Thoracic aorta (tissue), 2 donors: Measurements from ENCODE around the gene TRMT2A. TPM values are rescaled to one million over a fixed set of nuclear protein-coding genes. Genes with fewer than 3 reads are reported as not detected.

Source experiments
- ATAC-seq: fragments of 150-250 bp; one replicate; pipeline ENCODE4 v1.8.0; 2017; ENCODE audit warnings: low read depth; ENCODE audit not compliant: insufficient number of reproducible peaks, low FRiP score
- DNase-seq: peaks from one replicate; pipeline ENCODE4 v3.0.0-alpha.2; 2020; ENCODE audit warnings: low spot score
- H3K27ac ChIP-seq, 2 donors: fragments of 200-600 bp; sonication (generic); 1 replicate in 1 of 2; 2 replicates in 1 of 2; pipeline ENCODE4 v1.5.1; 2016; ENCODE audit warnings: mild to moderate bottlenecking in 2 of 2, moderate library complexity in 2 of 2
- H3K27me3 ChIP-seq: fragments of 200-600 bp; sonication (generic); replicated peaks from 2 replicates; pipeline ENCODE4 v1.6.0; 2016; ENCODE audit warnings: mild to moderate bottlenecking; ENCODE audit not compliant: insufficient read depth
- H3K36me3 ChIP-seq: fragments of 200-600 bp; sonication (generic); one replicate; pipeline ENCODE4 v1.5.1; 2016
- H3K4me1 ChIP-seq, 2 donors: fragments of 200-600 bp; sonication (generic); 1 replicate in 1 of 2; 2 replicates in 1 of 2; pipeline versions ENCODE4 v1.5.1 to v1.6.0; 2016; ENCODE audit warnings: low read depth in 2 of 2, mild to moderate bottlenecking in 1 of 2; ENCODE audit not compliant: control insufficient read depth in 1 of 2
- H3K4me3 ChIP-seq: fragments of 200-600 bp; sonication (generic); 2 replicates; pipeline ENCODE4 v1.5.1; 2016; ENCODE audit warnings: mild to moderate bottlenecking
- H3K9me3 ChIP-seq: fragments of 200-600 bp; sonication (generic); 2 replicates; pipeline ENCODE4 v1.5.1; 2016
- total RNA-seq, 2 donors: library from RNA; depleted of rRNA; stranded (reverse); fragments of >200 nt; gene quantifications; one replicate each; pipeline versions ENCODE4 v1.1.0 to v1.2.3, GENCODE V29; 2016
- TF ChIP-seq, protein P1 (sequence below): fragments of 200-600 bp; sonication (generic); IDR thresholded peaks from one replicate; pipeline ENCODE4 v1.5.1; 2019; ENCODE audit warnings: antibody characterized with exemption

TRMT2A gene
- total RNA-seq, 2 donors from 2014 or later = 61.8 to 94.8 TPM

DNA sequence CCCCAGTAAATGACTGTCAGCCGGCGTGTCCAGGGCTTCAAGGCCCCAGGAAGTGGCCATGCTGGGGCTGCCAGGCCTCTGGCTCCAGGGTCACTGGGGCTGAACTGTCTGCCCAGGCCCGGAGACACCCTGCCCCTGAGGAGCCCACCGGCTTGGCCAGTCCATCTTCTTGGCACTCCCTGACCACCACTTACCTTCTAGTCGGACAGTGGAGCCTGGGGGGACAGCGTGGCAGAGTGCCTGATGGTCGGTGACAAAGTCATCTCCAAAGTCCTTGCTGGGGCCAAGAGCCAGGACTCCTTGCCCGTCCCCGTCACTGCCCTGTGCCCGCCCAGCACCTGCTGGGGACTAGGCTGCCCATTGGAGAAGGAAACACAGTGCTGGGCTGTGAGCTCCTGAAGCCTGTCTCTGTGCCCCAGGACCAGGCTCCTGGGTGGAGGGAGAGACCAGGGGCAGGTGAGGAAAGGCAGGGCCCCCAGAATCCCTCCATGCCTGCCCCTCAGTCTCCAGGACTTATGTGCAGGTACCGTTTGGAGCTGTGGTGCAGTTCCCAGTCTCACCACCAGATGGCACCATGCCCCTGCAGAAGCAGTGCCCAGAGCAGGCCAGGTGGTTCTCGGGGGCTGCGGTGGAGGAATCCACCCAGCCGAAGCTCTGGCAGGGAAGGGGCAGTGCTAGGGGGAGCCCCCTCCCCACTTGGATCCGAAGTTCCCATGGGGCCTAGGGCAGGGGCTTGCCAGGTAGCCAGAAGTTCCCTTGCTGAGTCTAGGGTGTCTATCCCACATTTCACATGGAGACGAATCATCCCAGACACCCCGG lies 39.8 kb upstream of the TRMT2A start:
- Histone ChIP-seq H3K36me3 (no peaks in the 10 kb centered on the region), H3K27me3 (no peaks in the 10 kb centered on the region), H3K4me1 (no peaks in the 10 kb centered on the region), H3K9me3 (no peaks in the 10 kb centered on the region), H3K4me3 (no peak overlapping the region), H3K27ac (no peak overlapping the region)
- TF ChIP-seq, protein P1, sequence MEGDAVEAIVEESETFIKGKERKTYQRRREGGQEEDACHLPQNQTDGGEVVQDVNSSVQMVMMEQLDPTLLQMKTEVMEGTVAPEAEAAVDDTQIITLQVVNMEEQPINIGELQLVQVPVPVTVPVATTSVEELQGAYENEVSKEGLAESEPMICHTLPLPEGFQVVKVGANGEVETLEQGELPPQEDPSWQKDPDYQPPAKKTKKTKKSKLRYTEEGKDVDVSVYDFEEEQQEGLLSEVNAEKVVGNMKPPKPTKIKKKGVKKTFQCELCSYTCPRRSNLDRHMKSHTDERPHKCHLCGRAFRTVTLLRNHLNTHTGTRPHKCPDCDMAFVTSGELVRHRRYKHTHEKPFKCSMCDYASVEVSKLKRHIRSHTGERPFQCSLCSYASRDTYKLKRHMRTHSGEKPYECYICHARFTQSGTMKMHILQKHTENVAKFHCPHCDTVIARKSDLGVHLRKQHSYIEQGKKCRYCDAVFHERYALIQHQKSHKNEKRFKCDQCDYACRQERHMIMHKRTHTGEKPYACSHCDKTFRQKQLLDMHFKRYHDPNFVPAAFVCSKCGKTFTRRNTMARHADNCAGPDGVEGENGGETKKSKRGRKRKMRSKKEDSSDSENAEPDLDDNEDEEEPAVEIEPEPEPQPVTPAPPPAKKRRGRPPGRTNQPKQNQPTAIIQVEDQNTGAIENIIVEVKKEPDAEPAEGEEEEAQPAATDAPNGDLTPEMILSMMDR = peak; percentile 99
- DNase-seq (peak; percentile 36), ATAC-seq (no peak)

DNA sequence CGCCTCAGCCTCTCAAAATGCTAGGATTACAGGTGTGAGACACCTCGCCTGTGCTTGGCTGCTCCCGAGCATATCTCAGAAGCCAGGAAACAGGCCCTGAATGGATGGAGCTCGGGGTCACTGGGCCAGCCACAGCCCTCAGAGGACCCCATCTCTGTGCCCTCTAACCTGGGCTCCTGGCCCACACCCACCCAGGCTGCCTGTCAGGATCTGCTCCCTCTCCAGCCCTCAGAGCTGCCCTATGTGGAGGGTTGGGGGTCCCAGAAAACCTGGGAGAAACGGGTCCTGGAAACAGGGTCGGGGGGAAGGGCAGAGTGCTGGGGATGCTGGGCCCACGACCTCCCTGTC lies 39.0 kb upstream of the TRMT2A start:
- no peaks in the 10 kb centered on the region for H3K36me3 ChIP-seq
- H3K27ac ChIP-seq = no peak overlapping the region
- no peaks in the 10 kb centered on the region for H3K9me3 ChIP-seq
- TF ChIP-seq, protein P1 = no peak
- H3K4me1 ChIP-seq = no peaks in the 10 kb centered on the region
- no peak overlapping the region for H3K4me3 ChIP-seq
- H3K27me3 ChIP-seq = no peaks in the 10 kb centered on the region
- DNase-seq (no peak), ATAC-seq (no peak)

DNA sequence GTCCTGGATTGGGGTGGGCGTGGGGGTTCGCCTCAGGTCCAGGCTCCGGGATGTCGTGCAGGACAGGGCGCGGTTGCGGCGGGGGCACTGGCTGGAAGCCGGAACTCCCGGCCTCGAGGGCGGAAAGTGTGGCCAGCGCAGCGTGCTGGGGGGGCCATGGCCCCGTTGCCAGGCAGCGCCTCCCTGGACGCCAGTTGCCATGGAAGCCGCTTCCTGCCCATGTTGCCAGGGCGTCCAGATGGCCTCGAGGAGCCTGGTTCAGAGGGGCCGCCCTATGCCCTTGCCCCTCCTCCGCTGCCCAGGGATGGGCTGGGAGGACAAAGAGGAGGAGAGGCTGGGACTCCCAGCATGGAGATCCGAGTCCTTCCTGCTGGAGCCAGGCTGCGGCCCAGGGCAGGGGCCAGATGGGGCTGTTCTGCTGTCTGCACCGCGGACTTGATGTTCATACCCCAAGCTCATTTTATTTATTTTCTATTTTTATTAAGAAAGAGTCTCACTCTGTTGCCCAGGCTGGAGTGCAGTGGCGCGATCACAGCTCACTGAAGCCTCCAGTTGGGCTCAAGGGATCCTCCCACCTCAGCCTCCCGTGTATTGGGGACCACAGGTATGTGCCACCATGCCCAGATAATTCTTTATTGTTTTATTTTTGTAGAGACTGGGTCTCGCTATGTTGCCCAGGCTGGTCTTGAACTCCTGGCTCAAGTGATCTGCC lies 38.5 kb upstream of the TRMT2A start:
- Histone ChIP-seq H3K27me3 (no peaks in the 10 kb centered on the region), H3K4me3 (no peak overlapping the region), H3K9me3 (no peaks in the 10 kb centered on the region), H3K27ac (no peak overlapping the region), H3K36me3 (no peaks in the 10 kb centered on the region), H3K4me1 (no peaks in the 10 kb centered on the region)
- ATAC-seq = no peak
- DNase-seq = no peak
- TF ChIP-seq, protein P1 = no peak

DNA sequence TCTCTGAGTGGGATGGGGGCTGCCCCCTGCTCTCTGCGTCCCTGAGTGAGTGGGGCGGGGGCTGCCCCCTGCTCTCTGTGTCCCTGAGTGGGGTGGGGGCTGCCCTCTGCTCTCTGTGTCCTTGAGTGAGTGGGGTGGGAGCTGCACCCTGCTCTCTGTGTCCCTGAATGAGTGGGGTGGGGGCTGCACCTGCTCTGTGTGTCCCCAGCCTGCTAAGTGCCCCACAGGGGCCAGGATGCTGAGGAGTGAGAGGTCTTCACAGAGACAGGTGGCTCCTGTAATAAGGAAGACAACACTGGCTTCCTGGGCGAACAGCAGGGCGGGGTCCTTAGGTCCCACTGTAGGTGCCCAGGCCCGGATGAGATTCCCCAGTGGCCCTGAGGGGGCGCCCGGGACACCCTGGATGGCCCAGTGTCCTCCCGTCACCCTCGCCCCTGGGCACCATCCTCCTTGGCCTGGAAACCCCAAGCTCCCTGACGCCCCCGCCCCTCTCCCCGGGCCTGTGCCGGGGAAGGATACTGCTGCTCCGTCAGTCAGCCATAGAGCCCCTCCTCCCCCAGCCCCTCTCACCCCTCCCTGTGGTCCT lies 37.7 kb upstream of the TRMT2A start:
- Histone ChIP-seq H3K4me1 (no peaks in the 10 kb centered on the region), H3K9me3 (no peaks in the 10 kb centered on the region), H3K4me3 (no peak overlapping the region), H3K36me3 (no peaks in the 10 kb centered on the region), H3K27ac (no peak overlapping the region), H3K27me3 (no peaks in the 10 kb centered on the region)
- DNase-seq = no peak
- TF ChIP-seq, protein P1 = no peak
- no peak for ATAC-seq

DNA sequence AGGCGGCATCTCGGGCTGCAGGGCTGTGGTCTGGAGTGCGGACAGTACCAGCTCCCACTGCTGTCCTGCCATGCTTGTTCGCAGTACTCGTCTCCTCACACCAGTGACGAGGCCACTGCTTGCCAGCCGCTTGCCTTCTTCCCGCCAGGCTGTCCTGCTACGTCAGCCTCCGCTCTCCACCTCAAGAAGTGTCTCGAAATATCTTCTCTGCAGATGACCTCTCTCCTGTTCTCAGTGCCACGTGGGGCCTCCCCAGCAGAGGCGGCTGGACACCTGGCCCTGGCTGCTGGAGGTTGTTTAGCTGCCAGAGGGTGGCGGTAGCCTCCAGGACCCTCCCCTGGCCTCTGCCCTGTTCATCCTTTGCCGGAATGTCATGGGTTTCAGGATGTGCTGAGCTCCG lies 36.9 kb upstream of the TRMT2A start:
- no peak for ATAC-seq

More for the DNA sequence above, 36.9 kb upstream of the TRMT2A start:
- Histone ChIP-seq H3K4me1 (no peaks in the 10 kb centered on the region), H3K4me3 (no peak overlapping the region), H3K27ac (no peak overlapping the region), H3K9me3 (no peaks in the 10 kb centered on the region), H3K27me3 (no peaks in the 10 kb centered on the region), H3K36me3 (no peaks in the 10 kb centered on the region)
- no peak for DNase-seq
- TF ChIP-seq, protein P1 = no peak
